IMR-90 (cell line): ENCODE data around the gene CIRBP. TPM values are rescaled to one million over a fixed set of nuclear protein-coding genes. Genes with fewer than 3 reads are reported as not detected.

Experiments
- ATAC-seq: fragments of 200-7000 bp; cut with Tn5 transposase; 2 replicates; pipeline ENCODE4 v1.9.1; 2020; ENCODE audit warnings: low read depth, mild to moderate bottlenecking, moderate library complexity
- BruUV-seq: library from RNA; stranded (reverse); fragments of 400-500 nt; replicated peaks from 2 replicates; lab custom pipeline; 2021; lab: Mats Ljungman, UMichigan
- CTCF ChIA-PET: fragments of 300-600 bp; formaldehyde crosslinking; extraction: SDS; loops from one replicate; lab custom pipeline; 2021; ENCODE audit warnings: antibody characterized with exemption; lab: Yijun Ruan, JAX
- POLR2A ChIA-PET: fragments of 300-600 bp; sonication (Branson Sonifier 250); formaldehyde crosslinking; loops from one replicate; lab custom pipeline; 2022; ENCODE audit warnings: antibody characterized with exemption; ENCODE audit not compliant: unreplicated experiment; lab: Charles Lee
- DNase-seq: peaks from one replicate; pipeline ENCODE4 v3.0.0; 2013
- H2AFZ ChIP-seq: replicated peaks from 2 replicates; pipeline ENCODE3; 2013; ENCODE audit warnings: low read length, mild to moderate bottlenecking; ENCODE audit not compliant: poor library complexity
- H2AK5ac ChIP-seq: 2 replicates; pipeline ENCODE4 v1.6.1; 2013; ENCODE audit warnings: low read depth, low read length, inconsistent platforms
- H2AK9ac ChIP-seq: replicated peaks from 2 replicates; pipeline ENCODE3; 2013; ENCODE audit warnings: mild to moderate bottlenecking, low read depth, low read length, moderate library complexity; ENCODE audit not compliant: poor library complexity
- H2BK120ac ChIP-seq: 2 replicates; pipeline ENCODE4 v1.6.1; 2013; ENCODE audit warnings: low read depth, low read length, inconsistent platforms
- H2BK15ac ChIP-seq: 3 replicates; pipeline ENCODE4 v1.6.1; 2013; ENCODE audit warnings: low read depth, low read length, inconsistent platforms
- H2BK20ac ChIP-seq: 2 replicates; pipeline ENCODE4 v1.6.1; 2013; ENCODE audit warnings: low read depth, mild to moderate bottlenecking, inconsistent platforms, low read length, moderate library complexity
- H2BK5ac ChIP-seq: 2 replicates; pipeline ENCODE4 v1.6.1; 2013; ENCODE audit warnings: mild to moderate bottlenecking, low read depth, low read length, inconsistent platforms; ENCODE audit not compliant: poor library complexity, severe bottlenecking
- H3K14ac ChIP-seq: replicated peaks from 2 replicates; pipeline ENCODE4 v1.6.1; 2013; ENCODE audit warnings: low read depth, low read length, inconsistent platforms
- H3K18ac ChIP-seq: 2 replicates; pipeline ENCODE4 v1.6.1; 2013; ENCODE audit warnings: low read depth, low read length, control low read depth
- H3K23ac ChIP-seq: 2 replicates; pipeline ENCODE4 v1.6.1; 2013; ENCODE audit warnings: low read depth, low read length, inconsistent platforms
- H3K27ac ChIP-seq: 2 replicates; pipeline ENCODE4 v1.5.1; 2013; ENCODE audit warnings: mild to moderate bottlenecking, control low read depth, low read length; ENCODE audit not compliant: insufficient read depth
- H3K27me3 ChIP-seq: 2 replicates; pipeline ENCODE4 v1.6.1; 2013; ENCODE audit warnings: low read length; ENCODE audit not compliant: control insufficient read depth, insufficient read depth
- H3K36me3 ChIP-seq: 2 replicates; pipeline ENCODE4 v1.6.1; 2013; ENCODE audit warnings: low read length, mixed read lengths; ENCODE audit not compliant: control insufficient read depth, insufficient read depth
- H3K4ac ChIP-seq: 2 replicates; pipeline ENCODE4 v1.6.1; 2013; ENCODE audit warnings: low read depth, low read length, inconsistent platforms
- H3K4me1 ChIP-seq: 2 replicates; pipeline ENCODE4 v1.6.1; 2013; ENCODE audit warnings: low read length, mixed read lengths; ENCODE audit not compliant: control insufficient read depth, insufficient read depth
- H3K4me2 ChIP-seq: 2 replicates; pipeline ENCODE4 v1.6.1; 2013; ENCODE audit warnings: low read depth, mild to moderate bottlenecking, control low read depth, low read length, moderate library complexity
- H3K4me3 ChIP-seq: 2 replicates; pipeline ENCODE4 v1.5.1; 2013; ENCODE audit warnings: low read depth, mild to moderate bottlenecking, control low read depth, low read length, moderate library complexity; ENCODE audit not compliant: insufficient read depth
- H3K56ac ChIP-seq: 2 replicates; pipeline ENCODE4 v1.6.1; 2013; ENCODE audit warnings: low read length, inconsistent platforms; ENCODE audit not compliant: insufficient read depth; ENCODE audit errors: extremely low read depth
- H3K79me1 ChIP-seq, 2 experiments: 2 replicates each; pipeline ENCODE4 v1.6.1; 2013; ENCODE audit warnings: low read length in 2 of 2, inconsistent platforms in 1 of 2, low read depth in 1 of 2
- H3K9ac ChIP-seq: 2 replicates; pipeline ENCODE4 v1.6.1; 2013; ENCODE audit warnings: low read depth, low read length, control low read depth
- H3K9me1 ChIP-seq: 2 replicates; pipeline ENCODE4 v1.6.1; 2013; ENCODE audit warnings: low read length, inconsistent platforms; ENCODE audit not compliant: insufficient read depth
- H3K9me3 ChIP-seq: 2 replicates; pipeline ENCODE4 v1.6.1; 2013; ENCODE audit warnings: low read length; ENCODE audit not compliant: control insufficient read depth, insufficient read depth
- H4K20me1 ChIP-seq: 2 replicates; pipeline ENCODE4 v1.6.1; 2013; ENCODE audit warnings: low read length, inconsistent platforms; ENCODE audit not compliant: insufficient read depth
- H4K5ac ChIP-seq: 2 replicates; pipeline ENCODE4 v1.6.1; 2013; ENCODE audit warnings: mild to moderate bottlenecking, low read depth, low read length, control low read depth
- H4K8ac ChIP-seq, 2 experiments: 2 replicates each; pipeline ENCODE4 v1.6.1; 2013; ENCODE audit warnings: low read depth in 2 of 2, low read length in 2 of 2, control low read depth in 1 of 2, inconsistent platforms in 1 of 2
- H4K91ac ChIP-seq: 2 replicates; pipeline ENCODE4 v1.6.1; 2013; ENCODE audit warnings: low read depth, low read length, inconsistent platforms; ENCODE audit not compliant: insufficient read depth
- BHLHE40 ChIP-seq: fragments of 150-350 bp; IDR thresholded peaks from 2 replicates; pipeline ENCODE4 v1.6.1; 2016; ENCODE audit warnings: mild to moderate bottlenecking, low read depth, low read length
- CEBPB ChIP-seq: IDR thresholded peaks from 2 replicates; pipeline ENCODE4 v1.6.1; 2012; ENCODE audit warnings: low read depth, low read length, improper control_type of control experiment
- CHD1 ChIP-seq: IDR thresholded peaks from 2 replicates; pipeline ENCODE4 v1.6.1; 2012; ENCODE audit warnings: low read depth, low read length, improper control_type of control experiment
- CTCF ChIP-seq: conservative IDR thresholded peaks from 2 replicates; pipeline ENCODE4 v1.5.1; 2012; ENCODE audit warnings: mild to moderate bottlenecking, low read depth, low read length, improper control_type of control experiment
- FOS ChIP-seq: fragments of 150-350 bp; IDR thresholded peaks from 2 replicates; pipeline ENCODE4 v1.6.1; 2016; ENCODE audit warnings: low read depth, low read length
- MAFK ChIP-seq: IDR thresholded peaks from 2 replicates; pipeline ENCODE4 v1.6.1; 2012; ENCODE audit warnings: low read depth, low read length, improper control_type of control experiment
- MAZ ChIP-seq: IDR thresholded peaks from 2 replicates; pipeline ENCODE4 v1.6.1; 2012; ENCODE audit warnings: low read depth, mild to moderate bottlenecking, low read length, improper control_type of control experiment, moderate library complexity, borderline replicate concordance
- NFE2L2 ChIP-seq: fragments of 150-350 bp; IDR thresholded peaks from 2 replicates; pipeline ENCODE4 v1.6.1; 2016; ENCODE audit warnings: low read depth, mild to moderate bottlenecking, low read length
- POLR2A ChIP-seq: IDR thresholded peaks from 2 replicates; pipeline ENCODE4 v1.6.1; 2012; ENCODE audit warnings: mild to moderate bottlenecking, low read depth, low read length
- RAD21 ChIP-seq: IDR thresholded peaks from 2 replicates; pipeline ENCODE4 v1.6.1; 2012; ENCODE audit warnings: low read length, improper control_type of control experiment
- RCOR1 ChIP-seq: IDR thresholded peaks from 2 replicates; pipeline ENCODE4 v1.6.1; 2012; ENCODE audit warnings: mild to moderate bottlenecking, low read length, improper control_type of control experiment; ENCODE audit not compliant: insufficient replicate concordance
- RFX5 ChIP-seq: IDR thresholded peaks from 2 replicates; pipeline ENCODE4 v1.8.0; 2012; ENCODE audit warnings: low read depth, mild to moderate bottlenecking, low read length, moderate library complexity
- SMC3 ChIP-seq: fragments of 150-350 bp; IDR thresholded peaks from 2 replicates; pipeline ENCODE4 v1.6.1; 2016; ENCODE audit warnings: low read depth, mild to moderate bottlenecking, antibody characterized with exemption, low read length, moderate library complexity
- USF2 ChIP-seq: fragments of 150-350 bp; IDR thresholded peaks from 2 replicates; pipeline ENCODE4 v1.6.1; 2017; ENCODE audit warnings: mild to moderate bottlenecking, antibody characterized with exemption, low read length, low read depth
- WGBS, 2 experiments: methylation state at CpG; one replicate each; pipeline versions ENCODE4 v1.1.5 to v1.1.7; 2013; ENCODE audit warnings: missing lambda C conversion rate in 2 of 2; ENCODE audit not compliant: insufficient read length in 1 of 2; ENCODE audit errors: extremely low coverage in 2 of 2; 5-methylcytosine and 5-hydroxymethylcytosine counted together
- dilution Hi-C: fragments of 300-500 bp; cut with HindIII; formaldehyde crosslinking; loops from one replicate; pipeline ENCODE4 v1.14.3; 2018; ENCODE audit warnings: low sequenced_read_pairs; ENCODE audit not compliant: unreplicated experiment
- in situ Hi-C: fragments of 300-500 bp; cut with MboI; formaldehyde crosslinking; loops from 3 replicates; pipeline ENCODE4 v1.14.3; 2019; ENCODE audit warnings: low sequenced_read_pairs, inconsistent platforms, mixed read lengths
- intact Hi-C: fragments of 100-400 bp; cut with micrococcal nuclease; formaldehyde crosslinking; loops from 2 replicates; pipeline ENCODE4 v1.10.0; 2022
- polyA plus RNA-seq, 3 experiments: library from polyadenylated mRNA; depleted of rRNA; stranded (reverse); fragments of >200 nt; gene quantifications; 2 replicates each; pipeline ENCODE4 v1.2.3, GENCODE V29; 2012; ENCODE audit warnings: low replicate concordance in 1 of 3
- total RNA-seq: library from RNA; depleted of rRNA; stranded (reverse); fragments of >200 nt; gene quantifications from 2 replicates; pipeline ENCODE4 v1.2.3, GENCODE V29; 2012

The CIRBP gene
- total and polyA plus RNA-seq, 2 of the 4 experiments (the other 2 are of a cell fraction) = 299 to 542 TPM

- Histone ChIP-seq H3K36me3 (peaks cover 55% of the 10 kb centered on the region), H2BK20ac (no peak overlapping the region), H4K8ac (no peak overlapping the region), H3K9me3 (no peaks in the 10 kb centered on the region), H3K27ac (no peak overlapping the region), H3K56ac (no peak overlapping the region), H3K4me1 (peaks cover 20% of the 10 kb centered on the region), H3K9ac (no peak overlapping the region), H4K5ac (no peak overlapping the region), H3K23ac (no peak overlapping the region), H2BK120ac (no peak overlapping the region), H3K4me2 (no peak overlapping the region), H4K91ac (no peak overlapping the region), H2AFZ (peak overlapping the region; percentile 56), H3K4me3 (no peak overlapping the region), H2BK5ac (no peak overlapping the region), H3K4ac (no peak overlapping the region), H2BK15ac (no peak overlapping the region), H3K18ac (no peak overlapping the region), H3K9me1 (no peaks in the 10 kb centered on the region), H2AK5ac (peak overlapping the region; percentile 46), H4K20me1 (peaks cover 38% of the 10 kb centered on the region), H3K14ac (no peak overlapping the region), H2AK9ac (peak overlapping the region; percentile 87), H3K79me1 (peaks cover 10 to 38% of the 10 kb centered on the region in 2 experiments), H3K27me3 (no peaks in the 10 kb centered on the region)
- ATAC-seq (peak; percentile 8), DNase-seq (no peak)
- ChIA-PET POLR2A (no interaction called here), CTCF (no interaction called here)
- dilution Hi-C loops = no loop called here
- in situ Hi-C loops = no loop called here
- intact Hi-C loops = no loop called here
- TF ChIP-seq MAFK (no peak), CHD1 (no peak), BHLHE40 (no peak), CEBPB (no peak), SMC3 (no peak), RAD21 (no peak), FOS (no peak), USF2 (no peak), POLR2A (no peak), MAZ (no peak), RCOR1 (no peak), CTCF (no peak), NFE2L2 (no peak), RFX5 (no peak)
- no TSS peak for BruUV-seq
- whole genome bisulfite sequencing, 2 experiments = 77% methylated on average over 6 of the region's 15 CpGs; no CpG with 5 or more reads in 1 of the 2 experiments
These were observed 37.1 kb upstream of the CIRBP start for GRCh38 chr19:1231729-1232637.
